ENCODE results near the gene NR1H3. TPM values are rescaled to one million over a fixed set of nuclear protein-coding genes. Genes with fewer than 3 reads are reported as not detected.

Gene NR1H3
- total RNA-seq, 1 donor from 2014 or later = 15.4 TPM

DNA sequence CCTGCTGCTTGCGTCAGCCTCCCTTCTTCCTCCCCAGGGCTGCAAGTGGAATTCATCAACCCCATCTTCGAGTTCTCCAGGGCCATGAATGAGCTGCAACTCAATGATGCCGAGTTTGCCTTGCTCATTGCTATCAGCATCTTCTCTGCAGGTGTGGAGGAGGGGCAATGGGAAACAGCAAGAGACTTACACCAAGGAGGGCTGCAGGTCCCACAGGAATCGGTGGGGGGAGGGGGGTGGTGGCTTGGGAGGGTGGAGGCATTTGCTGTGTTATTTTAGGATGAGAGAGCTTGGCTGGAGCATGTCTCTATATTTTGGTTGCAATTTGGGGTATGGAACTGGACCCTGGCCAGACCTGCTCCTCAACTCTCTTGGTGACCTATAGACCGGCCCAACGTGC is 10.1 kb downstream of the NR1H3 start:
- DNase-seq = no peak
- intact Hi-C loops (cut with micrococcal nuclease) = loop anchor here (1.0 to 10.0 kb wide), 2 partner anchors 158 to 287 kb away; partner anchors contain the start of genes CELF1 and PSMC3
- peak overlapping the region; percentile 81 for H3K4me3 Mint-ChIP-seq
- peaks cover 1% of the 10 kb centered on the region for H3K36me3 Mint-ChIP-seq (ENCODE audit: low read depth)
- H3K27me3 Mint-ChIP-seq = no peaks in the 10 kb centered on the region
- H3K4me1 Mint-ChIP-seq = peaks cover 53% of the 10 kb centered on the region
- H3K9me3 Mint-ChIP-seq = no peaks in the 10 kb centered on the region
- H3K27ac Mint-ChIP-seq = peak overlapping the region; percentile 97

DNA sequence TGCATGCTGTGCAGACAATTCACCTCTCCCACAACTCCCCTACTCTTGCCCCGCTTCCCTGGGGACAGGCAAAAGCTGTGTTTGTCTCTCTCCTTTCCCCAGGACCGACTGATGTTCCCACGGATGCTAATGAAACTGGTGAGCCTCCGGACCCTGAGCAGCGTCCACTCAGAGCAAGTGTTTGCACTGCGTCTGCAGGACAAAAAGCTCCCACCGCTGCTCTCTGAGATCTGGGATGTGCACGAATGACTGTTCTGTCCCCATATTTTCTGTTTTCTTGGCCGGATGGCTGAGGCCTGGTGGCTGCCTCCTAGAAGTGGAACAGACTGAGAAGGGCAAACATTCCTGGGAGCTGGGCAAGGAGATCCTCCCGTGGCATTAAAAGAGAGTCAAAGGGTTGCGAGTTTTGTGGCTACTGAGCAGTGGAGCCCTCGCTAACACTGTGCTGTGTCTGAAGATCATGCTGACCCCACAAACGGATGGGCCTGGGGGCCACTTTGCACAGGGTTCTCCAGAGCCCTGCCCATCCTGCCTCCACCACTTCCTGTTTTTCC is 10.7 kb downstream of the NR1H3 start:
- Mint-ChIP-seq H3K4me3 (peak overlapping the region; percentile 81), H3K27me3 (no peaks in the 10 kb centered on the region), H3K36me3 (ENCODE audit: low read depth) (peaks cover 1% of the 10 kb centered on the region), H3K4me1 (peaks cover 55% of the 10 kb centered on the region), H3K27ac (peak overlapping the region; percentile 97), H3K9me3 (no peaks in the 10 kb centered on the region)
- intact Hi-C loops (cut with micrococcal nuclease) = loop anchor here (1.0 to 10.0 kb wide), 6 partner anchors 20 to 286 kb away; partner anchors contain the start of genes ACP2, CELF1, PSMC3 and SLC39A13
- no peak for DNase-seq

DNA sequence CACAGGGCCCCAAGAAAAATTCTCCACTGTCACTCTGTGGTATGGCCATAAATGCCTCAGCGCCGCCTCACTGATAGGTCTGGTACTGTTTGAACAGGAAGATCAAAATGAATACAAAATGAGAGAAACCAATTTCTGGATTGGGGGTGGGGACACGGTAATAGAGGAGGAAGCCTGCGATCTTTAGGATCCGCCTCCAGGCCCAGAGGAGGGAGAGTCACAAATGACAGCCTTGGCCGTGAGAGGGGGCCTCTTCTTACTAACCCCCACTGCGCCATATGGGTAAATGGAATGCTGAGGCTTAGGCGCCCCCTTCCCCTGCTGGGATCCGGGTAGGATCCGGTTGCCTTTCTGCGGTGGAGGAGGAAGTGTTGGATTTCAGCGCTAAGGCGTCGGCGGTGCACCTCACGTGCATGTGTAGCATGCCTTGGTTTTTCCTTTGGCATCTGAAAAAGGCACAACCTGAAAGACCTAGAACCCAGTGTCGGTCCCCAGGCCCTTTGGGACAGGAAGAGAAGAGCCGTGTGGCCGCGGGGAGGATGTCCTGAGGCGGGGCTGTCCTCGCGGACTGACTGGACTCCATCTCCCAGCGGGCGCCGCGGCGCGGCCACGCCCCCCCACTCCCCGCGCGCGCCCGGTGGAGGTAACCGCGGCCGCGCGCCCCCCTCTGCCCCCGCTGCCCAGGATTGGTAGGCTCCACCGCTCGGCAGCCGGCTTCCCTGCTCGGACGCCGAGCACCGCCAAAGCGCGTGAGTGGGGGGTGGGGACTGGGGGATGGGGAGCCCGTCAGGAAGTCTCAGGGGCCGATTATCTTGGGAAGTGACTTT is 11.4 kb downstream of the NR1H3 start:
- H3K4me3 Mint-ChIP-seq = peak overlapping the region; percentile 81

DNA sequence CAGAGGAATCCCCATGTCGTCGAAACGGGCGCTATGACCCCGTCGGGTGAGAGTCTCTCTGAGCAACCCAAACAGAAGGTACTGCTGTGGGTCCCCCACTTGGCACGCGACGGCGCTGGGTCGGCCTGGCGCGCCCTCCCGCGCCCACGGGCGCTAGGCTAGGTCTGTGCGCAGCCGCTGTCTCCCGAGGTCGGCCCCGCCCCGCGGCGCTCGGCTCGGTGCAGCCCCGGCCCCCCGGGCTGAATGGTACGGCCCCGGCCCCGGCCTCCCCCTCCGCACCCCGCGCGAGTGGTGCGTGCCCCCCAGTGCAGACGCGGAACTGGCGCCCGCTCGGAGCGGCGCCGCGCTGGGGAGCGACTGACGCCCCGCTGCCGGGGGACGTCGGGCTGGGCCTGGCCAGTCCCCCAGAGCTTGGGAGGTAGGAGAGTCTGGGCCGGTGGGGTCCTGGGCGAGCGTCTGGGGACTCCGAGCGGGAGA is 12.1 kb downstream of the NR1H3 start, which contains the start of gene MADD:
Gene MADD, plus strand, starts transcription at position 305 of the 477 bp plus-strand sequence.
- peaks cover 49% of the 10 kb centered on the region for H3K4me1 Mint-ChIP-seq
- H3K36me3 Mint-ChIP-seq (ENCODE audit: low read depth) = peaks cover 11% of the 10 kb centered on the region
- peak; percentile 97 for DNase-seq
- no peaks in the 10 kb centered on the region for H3K27me3 Mint-ChIP-seq
- no peaks in the 10 kb centered on the region for H3K9me3 Mint-ChIP-seq
- peak within 1 kb of the TSS; percentile 97 for H3K27ac Mint-ChIP-seq
- H3K4me3 Mint-ChIP-seq = peak within 1 kb of the TSS; percentile 81
- intact Hi-C loops (cut with micrococcal nuclease) = loop anchor here (1.0 to 10.0 kb wide), 6 partner anchors 22 to 285 kb away; partner anchors contain the start of genes ACP2, CELF1 and SLC39A13

More for the DNA sequence above, 11.4 kb downstream of the NR1H3 start:
- H3K27me3 Mint-ChIP-seq = no peaks in the 10 kb centered on the region
- H3K9me3 Mint-ChIP-seq = no peaks in the 10 kb centered on the region
- peaks cover 53% of the 10 kb centered on the region for H3K4me1 Mint-ChIP-seq
- peaks cover 5% of the 10 kb centered on the region for H3K36me3 Mint-ChIP-seq (ENCODE audit: low read depth)
- intact Hi-C loops (cut with micrococcal nuclease) = loop anchor here (1.0 to 10.0 kb wide), 5 partner anchors 21 to 286 kb away; partner anchors contain the start of genes ACP2, CELF1 and SLC39A13
- DNase-seq = peak; percentile 94
- H3K27ac Mint-ChIP-seq = peak overlapping the region; percentile 97

DNA sequence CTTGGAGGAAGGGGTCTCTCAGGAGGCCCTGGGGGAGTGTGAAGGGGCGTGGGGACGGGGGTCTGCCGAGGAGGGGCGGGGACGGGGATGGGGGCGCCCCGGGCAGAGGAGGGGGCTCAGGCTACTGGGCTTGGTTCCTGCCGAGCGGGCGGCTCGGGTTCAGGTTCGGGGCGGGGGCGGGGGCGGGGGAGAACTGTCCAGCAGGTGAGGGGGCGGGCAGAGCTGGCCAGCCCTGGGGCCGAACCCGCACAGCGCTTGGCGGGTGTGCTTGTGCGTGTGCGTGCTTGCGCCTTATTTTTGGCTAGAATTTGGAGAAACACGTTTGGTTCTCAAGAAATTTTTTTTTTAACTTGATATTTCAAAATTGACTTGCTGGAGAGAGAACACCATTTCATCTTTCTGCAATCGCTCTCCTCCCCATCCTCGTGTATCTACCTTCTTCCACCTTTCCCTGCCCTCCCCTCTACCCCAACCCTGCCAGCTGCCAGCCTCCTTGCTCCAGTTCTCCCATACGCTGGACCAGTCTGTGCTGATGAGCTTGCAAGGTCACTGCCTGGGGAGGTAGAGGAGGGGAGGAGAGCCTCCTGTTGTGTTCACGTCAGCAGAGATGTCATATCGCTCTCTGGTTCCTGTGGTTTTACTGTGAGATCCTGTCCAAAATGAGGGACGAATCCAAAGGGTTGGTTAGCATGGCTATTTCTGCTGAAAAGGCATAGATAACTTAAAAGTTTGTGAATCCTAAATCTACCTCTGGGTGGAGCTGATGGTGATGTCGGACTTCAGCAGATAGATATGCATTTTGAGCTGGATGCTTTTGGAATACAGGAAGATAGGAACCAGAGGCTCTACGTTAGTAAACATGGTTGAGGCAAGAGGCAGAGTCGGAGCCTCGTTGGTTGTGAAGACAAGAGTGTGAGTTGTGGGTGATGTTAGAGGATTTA is 12.8 kb downstream of the NR1H3 start:
- Mint-ChIP-seq H3K36me3 (ENCODE audit: low read depth) (peaks cover 16% of the 10 kb centered on the region), H3K27me3 (no peaks in the 10 kb centered on the region), H3K27ac (peak overlapping the region; percentile 90), H3K4me3 (peak overlapping the region; percentile 81), H3K4me1 (peaks cover 42% of the 10 kb centered on the region), H3K9me3 (no peaks in the 10 kb centered on the region)
- intact Hi-C loops (cut with micrococcal nuclease) = loop anchor here (5.0 kb wide), 1 partner anchor 42 kb away; no protein-coding TSS in a partner anchor
- DNase-seq = peak; percentile 83

DNA sequence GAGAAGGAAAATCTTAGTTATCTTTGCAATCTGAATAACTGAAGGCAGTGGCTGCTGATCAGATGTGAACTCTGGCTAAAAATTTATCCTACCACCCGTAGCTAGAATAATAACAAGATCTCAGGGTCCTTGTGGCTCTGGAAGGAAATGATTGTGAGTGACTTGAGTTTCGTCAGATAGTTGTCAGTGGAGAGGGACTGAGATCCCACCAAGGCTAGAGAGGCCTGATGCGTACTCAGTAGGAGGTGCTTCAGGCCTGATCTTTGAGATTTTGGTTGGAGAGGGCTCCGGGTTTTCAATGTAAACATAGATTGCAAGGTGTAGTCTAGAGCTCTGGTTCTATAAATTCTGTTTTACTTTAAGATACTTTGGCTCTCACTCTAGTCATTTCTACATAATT is 13.5 kb downstream of the NR1H3 start:
- intact Hi-C loops (cut with micrococcal nuclease) = loop anchor here (5.0 kb wide), 1 partner anchor 41 kb away; no protein-coding TSS in a partner anchor
- peaks cover 39% of the 10 kb centered on the region for H3K4me1 Mint-ChIP-seq
- H3K27me3 Mint-ChIP-seq = no peaks in the 10 kb centered on the region
- peak overlapping the region; percentile 81 for H3K4me3 Mint-ChIP-seq
- H3K9me3 Mint-ChIP-seq = no peaks in the 10 kb centered on the region
- peaks cover 23% of the 10 kb centered on the region for H3K36me3 Mint-ChIP-seq (ENCODE audit: low read depth)
- peak overlapping the region; percentile 90 for H3K27ac Mint-ChIP-seq
- DNase-seq = no peak

DNA sequence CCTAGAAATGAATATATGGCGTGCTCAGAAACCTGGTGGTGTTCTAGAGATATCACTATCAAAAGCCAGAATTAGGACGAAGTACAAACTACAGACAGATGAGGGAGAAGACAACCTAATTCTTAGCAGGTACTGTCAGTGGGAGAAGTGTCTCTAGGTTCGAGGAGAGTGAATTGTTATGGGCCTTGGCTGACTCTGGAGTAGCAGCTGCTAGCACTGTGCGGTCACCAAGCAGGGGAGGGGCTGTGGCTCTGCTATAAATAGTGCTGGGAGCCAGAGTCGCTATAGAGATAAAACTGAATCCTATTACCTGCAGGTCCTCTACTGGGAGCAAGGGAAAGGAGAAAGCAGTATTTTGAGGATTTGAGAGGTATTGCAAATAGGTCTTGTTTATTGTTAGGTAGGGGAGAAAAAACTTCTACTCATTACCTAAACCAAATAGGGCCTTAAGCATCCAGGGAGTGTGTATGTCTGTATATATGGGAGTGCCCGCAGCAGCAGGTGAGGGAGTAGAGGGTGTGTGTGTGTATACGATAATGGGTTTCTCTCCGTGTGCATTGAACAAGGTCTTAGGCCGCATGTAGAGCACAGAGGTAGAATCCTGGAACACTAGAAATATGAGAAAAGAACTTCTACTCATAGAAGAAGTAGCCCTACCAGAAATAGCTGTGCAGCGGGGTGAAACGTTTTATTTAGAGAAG is 14.3 kb downstream of the NR1H3 start:
- peaks cover 40% of the 10 kb centered on the region for H3K4me1 Mint-ChIP-seq
- no peaks in the 10 kb centered on the region for H3K9me3 Mint-ChIP-seq
- H3K4me3 Mint-ChIP-seq = peak overlapping the region; percentile 81
- DNase-seq = peak; percentile 65
- no peaks in the 10 kb centered on the region for H3K27me3 Mint-ChIP-seq
- H3K36me3 Mint-ChIP-seq (ENCODE audit: low read depth) = peaks cover 30% of the 10 kb centered on the region
- no peak overlapping the region for H3K27ac Mint-ChIP-seq
- intact Hi-C loops (cut with micrococcal nuclease) = loop anchor here (5.0 kb wide), 1 partner anchor 40 kb away; no protein-coding TSS in a partner anchor

DNA sequence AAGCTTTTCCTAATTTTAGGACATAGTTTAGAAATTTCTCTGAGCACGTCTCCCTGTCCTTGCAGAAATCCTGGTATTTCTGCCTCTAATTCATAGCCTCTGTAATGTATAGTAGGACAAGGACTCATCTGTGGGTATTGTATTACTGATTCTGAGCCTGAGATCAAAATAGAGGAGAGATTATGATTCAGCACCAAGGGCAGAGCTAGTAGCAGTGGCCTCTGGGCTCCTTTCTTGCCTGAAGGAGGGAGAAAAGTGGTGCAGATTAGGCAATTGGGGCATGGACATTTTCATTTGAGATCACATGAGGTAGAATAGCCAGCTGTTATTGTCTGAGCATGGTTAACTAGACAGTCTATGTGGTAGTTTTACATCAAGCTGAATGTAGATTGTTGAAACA is 14.9 kb downstream of the NR1H3 start:
- Mint-ChIP-seq H3K27me3 (no peaks in the 10 kb centered on the region), H3K27ac (no peak overlapping the region), H3K4me3 (no peak overlapping the region), H3K4me1 (peaks cover 40% of the 10 kb centered on the region), H3K9me3 (no peaks in the 10 kb centered on the region), H3K36me3 (ENCODE audit: low read depth) (peaks cover 33% of the 10 kb centered on the region)
- no peak for DNase-seq
- intact Hi-C loops (cut with micrococcal nuclease) = loop anchor here (5.0 kb wide), 1 partner anchor 40 kb away; no protein-coding TSS in a partner anchor

DNA sequence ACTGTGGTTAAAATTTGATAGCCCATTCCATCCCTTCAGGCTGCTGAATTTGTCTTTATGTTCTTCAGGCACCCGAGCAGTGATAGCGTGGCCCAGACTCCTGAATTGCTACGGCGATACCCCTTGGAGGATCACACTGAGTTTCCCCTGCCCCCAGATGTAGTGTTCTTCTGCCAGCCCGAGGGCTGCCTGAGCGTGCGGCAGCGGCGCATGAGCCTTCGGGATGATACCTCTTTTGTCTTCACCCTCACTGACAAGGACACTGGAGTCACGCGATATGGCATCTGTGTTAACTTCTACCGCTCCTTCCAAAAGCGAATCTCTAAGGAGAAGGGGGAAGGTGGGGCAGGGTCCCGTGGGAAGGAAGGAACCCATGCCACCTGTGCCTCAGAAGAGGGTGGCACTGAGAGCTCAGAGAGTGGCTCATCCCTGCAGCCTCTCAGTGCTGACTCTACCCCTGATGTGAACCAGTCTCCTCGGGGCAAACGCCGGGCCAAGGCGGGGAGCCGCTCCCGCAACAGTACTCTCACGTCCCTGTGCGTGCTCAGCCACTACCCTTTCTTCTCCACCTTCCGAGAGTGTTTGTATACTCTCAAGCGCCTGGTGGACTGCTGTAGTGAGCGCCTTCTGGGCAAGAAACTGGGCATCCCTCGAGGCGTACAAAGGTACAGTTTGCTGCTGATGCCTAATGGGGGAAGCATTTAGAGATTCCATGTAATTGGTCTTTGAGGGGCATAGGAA is 16.9 kb downstream of the NR1H3 start:
- Mint-ChIP-seq H3K9me3 (no peaks in the 10 kb centered on the region), H3K4me1 (peaks cover 24% of the 10 kb centered on the region), H3K27me3 (no peaks in the 10 kb centered on the region), H3K27ac (no peak overlapping the region), H3K36me3 (ENCODE audit: low read depth) (peaks cover 48% of the 10 kb centered on the region), H3K4me3 (no peak overlapping the region)
- no peak for DNase-seq
- intact Hi-C loops (cut with micrococcal nuclease) = loop anchor here (5.0 kb wide), 1 partner anchor 38 kb away; no protein-coding TSS in a partner anchor

DNA sequence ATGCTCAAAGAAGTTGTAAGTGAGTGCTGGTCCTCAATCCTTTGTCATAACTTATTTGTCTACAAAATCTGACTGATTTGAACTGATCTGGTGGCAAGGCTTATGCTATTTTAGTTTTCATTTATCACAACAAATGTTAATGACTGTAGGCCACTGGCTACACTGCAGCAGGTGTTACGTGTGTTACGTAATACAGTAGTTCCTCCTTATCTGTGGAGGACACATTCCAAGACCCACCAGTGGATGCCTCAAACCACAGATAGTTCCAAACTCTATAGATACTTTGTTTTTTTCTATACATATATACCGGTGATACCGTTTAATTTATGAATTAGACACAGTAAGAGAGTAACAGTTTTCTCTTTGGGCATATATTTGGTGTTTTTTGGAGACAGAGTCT is 19.1 kb downstream of the NR1H3 start:
- Mint-ChIP-seq H3K9me3 (no peaks in the 10 kb centered on the region), H3K36me3 (ENCODE audit: low read depth) (peaks cover 59% of the 10 kb centered on the region), H3K27ac (no peak overlapping the region), H3K4me3 (no peak overlapping the region), H3K27me3 (no peaks in the 10 kb centered on the region), H3K4me1 (peaks cover 12% of the 10 kb centered on the region)
- DNase-seq = no peak
- intact Hi-C loops (cut with micrococcal nuclease) = no loop called here

DNA sequence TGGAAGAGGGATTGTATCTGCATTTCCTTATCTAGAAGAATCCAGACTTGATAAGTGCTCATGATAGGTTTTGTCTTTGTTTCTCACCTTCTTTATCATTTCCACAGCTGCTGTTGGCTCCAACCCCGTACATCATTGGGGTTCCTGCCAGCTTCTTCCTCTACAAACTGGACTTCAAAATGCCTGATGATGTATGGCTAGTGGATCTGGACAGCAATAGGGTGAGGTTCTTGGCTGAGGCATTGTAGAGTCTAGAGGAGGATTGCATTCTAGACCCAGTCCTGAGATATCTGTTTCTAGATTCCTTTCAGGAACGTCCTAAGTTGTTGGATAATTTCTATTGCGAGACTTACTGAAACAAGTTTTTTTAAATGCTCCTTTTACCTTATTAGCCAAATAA is 20.3 kb downstream of the NR1H3 start:
- Mint-ChIP-seq H3K4me3 (no peak overlapping the region), H3K9me3 (no peaks in the 10 kb centered on the region), H3K4me1 (peaks cover 2% of the 10 kb centered on the region), H3K27me3 (no peaks in the 10 kb centered on the region), H3K27ac (no peak overlapping the region), H3K36me3 (ENCODE audit: low read depth) (peaks cover 65% of the 10 kb centered on the region)
- intact Hi-C loops (cut with micrococcal nuclease) = no loop called here
- DNase-seq = no peak

DNA sequence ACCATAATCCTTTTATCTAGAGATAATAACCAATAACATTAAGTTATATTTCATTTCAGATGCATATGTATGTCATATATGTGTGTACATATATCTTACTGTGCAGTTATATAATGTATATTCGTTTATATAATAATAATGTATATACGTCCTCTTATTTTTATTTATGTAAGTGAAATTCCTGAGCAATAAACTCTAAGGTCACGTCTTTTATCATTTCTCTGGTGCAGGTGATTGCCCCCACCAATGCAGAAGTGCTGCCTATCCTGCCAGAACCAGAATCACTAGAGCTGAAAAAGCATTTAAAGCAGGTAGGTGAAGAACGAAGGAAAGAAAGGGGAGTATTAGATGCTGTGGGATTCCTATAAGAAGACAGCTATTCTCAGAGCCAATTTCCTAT is 21.0 kb downstream of the NR1H3 start:
- intact Hi-C loops (cut with micrococcal nuclease) = no loop called here
- Mint-ChIP-seq H3K4me3 (no peak overlapping the region), H3K27me3 (no peaks in the 10 kb centered on the region), H3K27ac (no peak overlapping the region), H3K4me1 (peaks cover 1% of the 10 kb centered on the region), H3K36me3 (ENCODE audit: low read depth) (peaks cover 65% of the 10 kb centered on the region), H3K9me3 (no peaks in the 10 kb centered on the region)
- no peak for DNase-seq
